ENCODE results near the gene COX7B2.

GRCh38 chr4:46820154-46820553 lies 88.9 kb downstream of the COX7B2 start:
- TF ChIP-seq POLR2A (IDR thresholded peaks at IDR 0.05; ENCODE audit: low read length) (no peak), GATA1 (IDR thresholded peaks at IDR 0.05; ENCODE audit: low read depth, low read length) (no peak)

Measured in erythroblast (primary cell).